Vagina (tissue), 2 donors: ENCODE data around the gene ESYT1. TPM values are rescaled to one million over a fixed set of nuclear protein-coding genes. Genes with fewer than 3 reads are reported as not detected.

ENCODE experiments used
- DNase-seq, 2 donors: peaks; one replicate each; pipeline ENCODE4 v3.0.0-alpha.2; 2017; ENCODE audit errors: extremely low spot score in 2 of 2
- H3K27ac ChIP-seq: fragments of 200-600 bp; sonication (generic); one replicate; pipeline ENCODE4 v1.5.1; 2019
- H3K27me3 ChIP-seq: fragments of 200-600 bp; sonication (generic); one replicate; pipeline ENCODE4 v1.5.1; 2019
- H3K36me3 ChIP-seq, 2 donors: fragments of 200-600 bp; sonication (generic); one replicate each; pipeline ENCODE4 v1.5.1; 2017 to 2019
- H3K4me1 ChIP-seq: fragments of 200-600 bp; sonication (generic); one replicate; pipeline ENCODE4 v1.5.1; 2019
- H3K4me3 ChIP-seq, 2 donors: fragments of 200-600 bp; sonication (generic); 1 replicate in 1 of 2; 2 replicates in 1 of 2; pipeline ENCODE4 v1.5.1; 2016 to 2019
- H3K9me3 ChIP-seq: fragments of 200-600 bp; sonication (generic); one replicate; pipeline ENCODE4 v1.5.1; 2019
- POLR2A ChIP-seq, 2 donors: fragments of 450-650 bp; IDR thresholded peaks; one replicate each; pipeline ENCODE4 v1.6.1; 2017; ENCODE audit warnings: antibody characterized with exemption in 2 of 2, mild to moderate bottlenecking in 2 of 2, moderate library complexity in 2 of 2
- POLR2AphosphoS5 ChIP-seq, 2 donors: sonication (generic); formaldehyde crosslinking; IDR thresholded peaks; one replicate each; pipeline ENCODE4 v1.9.0; 2017; ENCODE audit warnings: antibody characterized with exemption in 2 of 2, mild to moderate bottlenecking in 2 of 2, low read depth in 1 of 2; ENCODE audit not compliant: insufficient read depth in 1 of 2
- intact Hi-C: fragments of 100-400 bp; cut with DNase I; formaldehyde crosslinking; loops from one replicate; pipeline ENCODE4 v1.15.1; 2023
- total RNA-seq: library from RNA; depleted of rRNA; stranded (reverse); fragments of >200 nt; gene quantifications from one replicate; pipeline ENCODE4 v1.2.3, GENCODE V29; 2016
- TF ChIP-seq, protein P1 (sequence below), 3 experiments: fragments of 450-650 bp in 2 of 3; fragments of 200-600 bp in 1 of 3; sonication (generic) in 1 of 3; IDR thresholded peaks; one replicate each; pipeline ENCODE4 v1.5.1; 2017 to 2019; ENCODE audit warnings: antibody characterized with exemption in 3 of 3, mild to moderate bottlenecking in 2 of 3, moderate library complexity in 2 of 3

Gene ESYT1
- total RNA-seq, 1 donor from 2014 or later = 140 TPM

DNA sequence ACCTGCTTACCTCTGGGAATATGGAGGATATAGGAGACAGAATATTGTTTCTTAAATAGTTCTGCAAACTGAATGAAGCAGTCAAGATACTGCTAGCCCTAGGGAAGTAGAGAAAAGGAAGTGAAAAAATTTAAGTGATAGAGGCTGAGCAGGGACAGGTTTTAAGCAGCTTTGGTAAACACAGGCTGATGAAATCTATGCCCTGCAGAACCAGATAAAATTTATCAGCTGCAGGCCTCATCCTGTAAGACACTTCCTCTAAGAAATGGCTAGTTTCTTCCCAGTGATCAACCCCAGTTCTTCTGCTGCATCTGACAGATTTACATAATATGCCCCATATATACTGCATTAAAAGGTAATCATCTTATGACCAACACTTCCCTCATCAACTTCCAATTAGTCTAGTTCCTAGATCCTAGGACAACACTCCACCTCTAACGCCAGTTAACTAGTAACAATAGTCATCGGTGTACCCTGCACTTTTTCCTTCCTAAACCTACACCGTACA, 1.3 kb upstream of the ESYT1 start:
- H3K27me3 ChIP-seq = no peaks in the 10 kb centered on the region
- H3K36me3 ChIP-seq = peaks cover 0 to 15% of the 10 kb centered on the region in 2 donors
- DNase-seq = no peak
- TF ChIP-seq POLR2A (IDR thresholded peaks at IDR 0.05) (no peak), POLR2AphosphoS5 (IDR thresholded peaks at IDR 0.05; ENCODE audit: insufficient read depth in 1 of 2, low read depth in 1 of 2) (no peak)
- TF ChIP-seq, protein P1, sequence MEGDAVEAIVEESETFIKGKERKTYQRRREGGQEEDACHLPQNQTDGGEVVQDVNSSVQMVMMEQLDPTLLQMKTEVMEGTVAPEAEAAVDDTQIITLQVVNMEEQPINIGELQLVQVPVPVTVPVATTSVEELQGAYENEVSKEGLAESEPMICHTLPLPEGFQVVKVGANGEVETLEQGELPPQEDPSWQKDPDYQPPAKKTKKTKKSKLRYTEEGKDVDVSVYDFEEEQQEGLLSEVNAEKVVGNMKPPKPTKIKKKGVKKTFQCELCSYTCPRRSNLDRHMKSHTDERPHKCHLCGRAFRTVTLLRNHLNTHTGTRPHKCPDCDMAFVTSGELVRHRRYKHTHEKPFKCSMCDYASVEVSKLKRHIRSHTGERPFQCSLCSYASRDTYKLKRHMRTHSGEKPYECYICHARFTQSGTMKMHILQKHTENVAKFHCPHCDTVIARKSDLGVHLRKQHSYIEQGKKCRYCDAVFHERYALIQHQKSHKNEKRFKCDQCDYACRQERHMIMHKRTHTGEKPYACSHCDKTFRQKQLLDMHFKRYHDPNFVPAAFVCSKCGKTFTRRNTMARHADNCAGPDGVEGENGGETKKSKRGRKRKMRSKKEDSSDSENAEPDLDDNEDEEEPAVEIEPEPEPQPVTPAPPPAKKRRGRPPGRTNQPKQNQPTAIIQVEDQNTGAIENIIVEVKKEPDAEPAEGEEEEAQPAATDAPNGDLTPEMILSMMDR (IDR thresholded peaks at IDR 0.05) = no peak
- peaks cover 35% of the 10 kb centered on the region for H3K4me1 ChIP-seq
- peak overlapping the region; percentile 95 for H3K27ac ChIP-seq
- intact Hi-C loops = loop anchor here (10.0 kb wide), 1 partner anchor 98 kb away; the partner anchor contains the start of genes NABP2 and RNF41
- peak overlapping the region; percentile 34 to 86 for H3K4me3 ChIP-seq
- no peaks in the 10 kb centered on the region for H3K9me3 ChIP-seq

DNA sequence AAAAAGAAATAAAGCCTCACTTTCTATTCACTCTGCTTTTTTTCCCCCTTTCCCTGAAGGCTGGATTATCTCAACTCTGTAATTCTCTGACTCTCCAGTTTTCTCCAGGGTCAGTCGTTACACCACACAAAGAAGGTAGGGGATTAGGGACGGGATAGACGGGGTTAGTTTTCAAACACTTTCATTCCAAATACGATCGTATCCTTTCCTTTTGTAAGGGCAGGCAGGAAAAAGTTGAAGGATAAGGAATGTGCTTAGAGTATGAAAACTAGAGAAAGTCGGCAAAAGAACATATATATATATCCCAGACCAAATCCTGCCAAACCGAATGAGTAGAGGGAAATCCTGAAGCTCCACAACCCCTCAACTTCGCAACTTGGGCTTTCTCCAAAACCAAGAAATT, 581 bp upstream of the ESYT1 start:
- Histone ChIP-seq H3K36me3 (peaks cover 0 to 21% of the 10 kb centered on the region in 2 donors), H3K27ac (peak overlapping the region; percentile 95), H3K4me1 (peaks cover 35% of the 10 kb centered on the region), H3K9me3 (no peaks in the 10 kb centered on the region), H3K27me3 (no peaks in the 10 kb centered on the region), H3K4me3 (peak overlapping the region; percentile 34 to 86)
- TF ChIP-seq, protein P1 (IDR thresholded peaks at IDR 0.05) = no peak
- no peak for TF ChIP-seq POLR2AphosphoS5 (IDR thresholded peaks at IDR 0.05; ENCODE audit: insufficient read depth in 1 of 2, low read depth in 1 of 2)
- peak in 1 of 2 donors; percentile 36 for TF ChIP-seq POLR2A (IDR thresholded peaks at IDR 0.05)
- DNase-seq = no peak
- intact Hi-C loops = loop anchor here (10.0 kb wide), 1 partner anchor 97 kb away; the partner anchor contains the start of genes NABP2 and RNF41

DNA sequence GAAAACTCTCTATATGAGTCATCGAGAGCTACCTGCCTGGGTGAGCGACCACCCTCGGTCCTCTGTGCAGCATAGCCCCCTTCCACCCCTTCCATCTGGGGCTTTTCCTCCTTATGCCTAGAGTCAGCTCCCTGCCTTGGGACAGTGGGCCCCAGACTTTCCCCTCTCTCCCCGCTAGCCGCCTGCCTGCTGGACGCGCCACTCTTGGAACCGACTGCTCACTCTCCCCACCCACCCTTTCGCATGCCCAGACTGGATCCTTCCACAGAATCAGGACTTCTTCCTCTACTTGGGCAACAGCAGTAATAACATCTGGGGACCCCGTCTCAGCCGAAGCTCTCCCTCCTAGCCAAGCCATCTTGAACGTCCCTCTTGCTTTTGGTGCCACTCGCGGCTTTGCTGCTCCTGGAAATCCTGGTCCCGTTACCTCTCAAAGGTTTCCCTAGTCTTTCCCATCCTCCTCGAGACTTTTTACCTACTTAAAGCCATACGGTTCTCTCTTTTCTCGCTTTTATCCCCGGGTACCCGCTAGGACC, 671 bp downstream of the ESYT1 start:
- intact Hi-C loops = loop anchor here (10.0 kb wide), 1 partner anchor 96 kb away; the partner anchor contains the start of genes NABP2 and RNF41
- H3K4me1 ChIP-seq = peaks cover 35% of the 10 kb centered on the region

DNA sequence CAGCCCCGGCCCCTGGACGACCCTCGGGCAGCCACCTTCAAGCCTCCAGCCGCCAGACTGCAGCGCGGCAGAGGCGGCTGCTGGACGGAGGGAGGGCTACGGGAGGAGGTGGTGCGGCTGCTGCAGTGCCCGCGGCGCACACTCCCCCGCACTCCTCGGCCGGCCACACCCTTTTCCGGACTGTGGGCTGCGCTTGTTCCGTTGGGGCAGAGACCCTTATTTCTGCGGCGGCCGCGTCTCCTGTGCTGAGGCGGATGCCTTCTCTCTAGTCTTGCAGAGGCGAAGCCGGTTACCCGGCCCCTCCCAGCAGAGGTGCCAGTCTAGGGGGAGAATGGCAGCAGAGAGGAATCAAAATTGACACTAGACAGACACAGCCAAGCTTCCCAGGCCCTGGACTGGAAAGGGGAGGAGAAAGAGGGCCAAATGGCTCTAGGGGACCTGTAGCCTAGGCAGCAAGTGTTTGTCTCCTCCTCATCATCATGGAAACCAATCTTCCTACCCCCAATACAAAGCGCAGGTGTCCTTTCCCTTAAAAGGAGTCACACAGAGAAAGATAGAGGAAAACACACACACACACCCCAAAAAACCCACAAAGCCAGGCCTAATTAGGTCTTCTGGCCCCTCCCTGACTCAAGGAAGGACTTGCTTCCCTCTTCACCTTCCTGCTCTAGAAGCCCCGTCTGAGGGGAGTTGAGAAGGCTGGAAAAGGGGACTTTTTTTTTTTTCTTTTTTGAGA, 1.3 kb downstream of the ESYT1 start:
- intact Hi-C loops = loop anchor here (10.0 kb wide), 1 partner anchor 95 kb away; the partner anchor contains the start of genes NABP2 and RNF41
- TF ChIP-seq POLR2AphosphoS5 (IDR thresholded peaks at IDR 0.05; ENCODE audit: insufficient read depth in 1 of 2, low read depth in 1 of 2) (peak; percentile 14 to 86), POLR2A (IDR thresholded peaks at IDR 0.05) (no peak)
- TF ChIP-seq, protein P1 (IDR thresholded peaks at IDR 0.05) = no peak
- Histone ChIP-seq H3K27ac (peak overlapping the region; percentile 95), H3K4me3 (peak overlapping the region; percentile 75 to 86), H3K27me3 (no peaks in the 10 kb centered on the region), H3K9me3 (no peaks in the 10 kb centered on the region), H3K36me3 (peaks cover 4 to 40% of the 10 kb centered on the region in 2 donors), H3K4me1 (peaks cover 35% of the 10 kb centered on the region)
- no peak for DNase-seq

More for the DNA sequence above, 671 bp downstream of the ESYT1 start:
- TF ChIP-seq POLR2A (IDR thresholded peaks at IDR 0.05) = no peak
- TF ChIP-seq, protein P1 (IDR thresholded peaks at IDR 0.05) = no peak
- no peak for TF ChIP-seq POLR2AphosphoS5 (IDR thresholded peaks at IDR 0.05; ENCODE audit: insufficient read depth in 1 of 2, low read depth in 1 of 2)
- Histone ChIP-seq H3K4me3 (peak overlapping the region; percentile 75 to 86), H3K27ac (peak overlapping the region; percentile 95), H3K27me3 (no peaks in the 10 kb centered on the region), H3K36me3 (peaks cover 0 to 34% of the 10 kb centered on the region in 2 donors), H3K9me3 (no peaks in the 10 kb centered on the region)
- DNase-seq = peak in 1 of 2 donors; percentile 96
